NB4 (cell line): ENCODE results near the gene PPL.

Experiments used
- DNase-seq: peaks from one replicate; pipeline ENCODE4 v3.0.0; 2010; ENCODE audit warnings: low read depth
- H3K4me3 ChIP-seq: one replicate; pipeline ENCODE4 v1.5.1; 2011; ENCODE audit warnings: mild to moderate bottlenecking, low read depth, low read length, moderate library complexity
- CTCF ChIP-seq: IDR thresholded peaks from one replicate; pipeline ENCODE4 v1.5.1; 2012; ENCODE audit warnings: low read depth, low read length
- MAX ChIP-seq: IDR thresholded peaks from 2 replicates; pipeline ENCODE4 v1.6.1; 2011; ENCODE audit warnings: low read depth, low read length
- MYC ChIP-seq: IDR thresholded peaks from 2 replicates; pipeline ENCODE4 v1.6.1; 2011; ENCODE audit warnings: low read depth, low read length
- POLR2A ChIP-seq: IDR thresholded peaks from 2 replicates; pipeline ENCODE4 v1.6.1; 2011; ENCODE audit warnings: mild to moderate bottlenecking; ENCODE audit not compliant: insufficient read length; ENCODE audit errors: extremely low read depth

Gene PPL

GRCh38 chr16:4936991-4937781, at the start of gene PPL:
TSS of gene PPL (minus strand) at chr16:4937148. CDS start at chr16:4937045, 103 bp downstream.
- TF ChIP-seq CTCF = no peak
- no peak for TF ChIP-seq MAX
- no peak for TF ChIP-seq POLR2A
- TF ChIP-seq MYC = no peak
- DNase-seq = no peak
- no peak within 1 kb of the TSS for H3K4me3 ChIP-seq

GRCh38 chr16:4984174-4984990, 47.4 kb upstream of the PPL start:
- H3K4me3 ChIP-seq = no peak overlapping the region
- no peak for DNase-seq
- TF ChIP-seq POLR2A (no peak), MAX (no peak), CTCF (no peak), MYC (no peak)

- no peak for DNase-seq
- H3K4me3 ChIP-seq = no peak overlapping the region
- no peak for TF ChIP-seq MAX
- no peak for TF ChIP-seq POLR2A
- TF ChIP-seq MYC = no peak
- no peak for TF ChIP-seq CTCF
Observed at GRCh38 chr16:4982056-4982867, 45.3 kb upstream of the PPL start.

GRCh38 chr16:4981473-4981872, 44.5 kb upstream of the PPL start:
- no peak overlapping the region for H3K4me3 ChIP-seq
- TF ChIP-seq POLR2A = no peak
- no peak for TF ChIP-seq MAX
- TF ChIP-seq MYC = no peak
- TF ChIP-seq CTCF = no peak
- DNase-seq = no peak

GRCh38 chr16:4980691-4981090, 43.7 kb upstream of the PPL start:
- TF ChIP-seq POLR2A (no peak), MYC (no peak)
- no peak overlapping the region for H3K4me3 ChIP-seq
- DNase-seq = no peak
